ENCODE measurements around the gene TOB1. TPM values are rescaled to one million over a fixed set of nuclear protein-coding genes. Genes with fewer than 3 reads are reported as not detected.

TOB1 gene
- total RNA-seq, 4 donors from 2014 or later: 151 to 255 (median 174) TPM

- Histone ChIP-seq H3K9me3 (no peaks in the 10 kb centered on the region), H3K4me1 (peaks cover 13% of the 10 kb centered on the region), H3K27ac (no peak overlapping the region), H3K4me3 (no peak overlapping the region), H3K36me3 (no peaks in the 10 kb centered on the region), H3K27me3 (peaks cover 17% of the 10 kb centered on the region)
- WGBS: 44% methylated on average over 10 of the region's 11 CpGs
- TF ChIP-seq CTCF (IDR thresholded peaks at IDR 0.05) (no peak), POLR2AphosphoS5 (IDR thresholded peaks at IDR 0.05) (no peak), EP300 (IDR thresholded peaks at IDR 0.05) (no peak), POLR2A (IDR thresholded peaks at IDR 0.05) (no peak)
- DNase-seq (ENCODE audit: low spot score in 2 of 2): no peak
These were observed 34.7 kb downstream of the TOB1 start for GRCh38 chr17:50831471-50831928.

- H3K9me3 ChIP-seq: no peaks in the 10 kb centered on the region
- peaks cover 17% of the 10 kb centered on the region for H3K27me3 ChIP-seq
- H3K4me3 ChIP-seq: no peak overlapping the region
- 34% methylated on average over 9 of the region's 12 CpGs for WGBS
- H3K27ac ChIP-seq: no peak overlapping the region
- TF ChIP-seq CTCF (IDR thresholded peaks at IDR 0.05) (no peak), POLR2A (IDR thresholded peaks at IDR 0.05) (no peak), POLR2AphosphoS5 (IDR thresholded peaks at IDR 0.05) (no peak), EP300 (IDR thresholded peaks at IDR 0.05) (no peak)
- peaks cover 13% of the 10 kb centered on the region for H3K4me1 ChIP-seq
- DNase-seq (ENCODE audit: low spot score in 2 of 2): no peak
- H3K36me3 ChIP-seq: no peaks in the 10 kb centered on the region
These were observed 35.2 kb downstream of the TOB1 start for GRCh38 chr17:50830994-50831393.

GRCh38 chr17:50830352-50830751 is 35.8 kb downstream of the TOB1 start:
- 49% methylated on average over 5 of the region's 5 CpGs for WGBS
- peaks cover 11% of the 10 kb centered on the region for H3K27me3 ChIP-seq
- no peak overlapping the region for H3K27ac ChIP-seq
- H3K4me1 ChIP-seq: peaks cover 13% of the 10 kb centered on the region
- H3K4me3 ChIP-seq: no peak overlapping the region
- no peaks in the 10 kb centered on the region for H3K9me3 ChIP-seq
- TF ChIP-seq POLR2A (IDR thresholded peaks at IDR 0.05): no peak
- TF ChIP-seq EP300 (IDR thresholded peaks at IDR 0.05): no peak
- TF ChIP-seq CTCF (IDR thresholded peaks at IDR 0.05): no peak
- TF ChIP-seq POLR2AphosphoS5 (IDR thresholded peaks at IDR 0.05): no peak
- no peak for DNase-seq (ENCODE audit: low spot score in 2 of 2)
- no peaks in the 10 kb centered on the region for H3K36me3 ChIP-seq

- Histone ChIP-seq H3K4me3 (no peak overlapping the region), H3K9me3 (no peaks in the 10 kb centered on the region), H3K27me3 (peaks cover 8% of the 10 kb centered on the region), H3K36me3 (no peaks in the 10 kb centered on the region), H3K4me1 (peaks cover 10% of the 10 kb centered on the region), H3K27ac (no peak overlapping the region)
- TF ChIP-seq POLR2A (IDR thresholded peaks at IDR 0.05): no peak
- no peak for TF ChIP-seq EP300 (IDR thresholded peaks at IDR 0.05)
- TF ChIP-seq POLR2AphosphoS5 (IDR thresholded peaks at IDR 0.05): no peak
- TF ChIP-seq CTCF (IDR thresholded peaks at IDR 0.05): no peak
- WGBS: 86% methylated on average over 6 of the region's 6 CpGs
- DNase-seq (ENCODE audit: low spot score in 2 of 2): no peak
These were observed 36.8 kb downstream of the TOB1 start for GRCh38 chr17:50829332-50829731.

- 77% methylated on average over 6 of the region's 6 CpGs for WGBS
- Histone ChIP-seq H3K4me1 (peaks cover 10% of the 10 kb centered on the region), H3K27ac (no peak overlapping the region), H3K4me3 (no peak overlapping the region), H3K27me3 (peaks cover 2% of the 10 kb centered on the region), H3K36me3 (no peaks in the 10 kb centered on the region), H3K9me3 (no peaks in the 10 kb centered on the region)
- no peak for TF ChIP-seq CTCF (IDR thresholded peaks at IDR 0.05)
- no peak for TF ChIP-seq EP300 (IDR thresholded peaks at IDR 0.05)
- TF ChIP-seq POLR2A (IDR thresholded peaks at IDR 0.05): no peak
- no peak for TF ChIP-seq POLR2AphosphoS5 (IDR thresholded peaks at IDR 0.05)
- DNase-seq (ENCODE audit: low spot score in 2 of 2): no peak
These were observed 37.5 kb downstream of the TOB1 start for GRCh38 chr17:50828508-50829170.
